DND-41 (cell line): Measurements from ENCODE around the gene PPP2R5E.

Experiments
- ATAC-seq: fragments of 200-7000 bp; cut with Tn5 transposase; 3 replicates; pipeline ENCODE4 v1.9.1; 2021; ENCODE audit warnings: low read depth; ENCODE audit not compliant: insufficient read depth
- DNase-seq: peaks from one replicate; pipeline ENCODE4 v3.0.0-alpha.2; 2020
- H2AFZ ChIP-seq: 2 replicates; pipeline ENCODE4 v1.6.0; 2012; ENCODE audit warnings: low read depth, low read length
- H3K27ac ChIP-seq: 2 replicates; pipeline ENCODE4 v1.5.1; 2012; ENCODE audit warnings: low read length, inconsistent platforms
- H3K27me3 ChIP-seq: fragments of 200-600 bp; sonication (generic); 2 replicates; pipeline ENCODE4 v1.6.0; 2012; ENCODE audit warnings: low read length, mild to moderate bottlenecking, inconsistent platforms; ENCODE audit not compliant: insufficient read depth, poor library complexity
- H3K36me3 ChIP-seq: 2 replicates; pipeline ENCODE4 v1.5.1; 2012; ENCODE audit warnings: low read length, inconsistent platforms; ENCODE audit not compliant: insufficient read depth
- H3K4me1 ChIP-seq: 2 replicates; pipeline ENCODE4 v1.5.1; 2012; ENCODE audit warnings: mild to moderate bottlenecking, low read length; ENCODE audit not compliant: insufficient read depth
- H3K4me2 ChIP-seq: 2 replicates; pipeline ENCODE4 v1.6.0; 2012; ENCODE audit warnings: mild to moderate bottlenecking, moderate library complexity, low read length, inconsistent platforms; ENCODE audit not compliant: insufficient read depth
- H3K4me3 ChIP-seq, 2 experiments: fragments of 200-600 bp in 1 of 2; shearing (Covaris generic) in 1 of 2; 2 replicates each; pipeline ENCODE4 v1.5.1; 2012 to 2016; ENCODE audit warnings: inconsistent platforms in 2 of 2, low read length in 2 of 2, mild to moderate bottlenecking in 2 of 2, low read depth in 1 of 2, moderate library complexity in 1 of 2
- H3K79me2 ChIP-seq: 2 replicates; pipeline ENCODE4 v1.6.0; 2012; ENCODE audit warnings: low read length, inconsistent platforms; ENCODE audit not compliant: insufficient read depth
- H3K9ac ChIP-seq: 2 replicates; pipeline ENCODE4 v1.6.0; 2012; ENCODE audit warnings: low read depth, mild to moderate bottlenecking, inconsistent platforms, low read length, moderate library complexity
- H3K9me3 ChIP-seq: 2 replicates; pipeline ENCODE4 v1.5.1; 2012; ENCODE audit warnings: low read length, moderate library complexity, mild to moderate bottlenecking, inconsistent platforms; ENCODE audit not compliant: insufficient read depth, severe bottlenecking
- H4K20me1 ChIP-seq: 2 replicates; pipeline ENCODE4 v1.6.0; 2012; ENCODE audit warnings: low read length; ENCODE audit not compliant: insufficient read depth
- CTCF ChIP-seq: IDR thresholded peaks from 2 replicates; pipeline ENCODE4 v1.5.1; 2012; ENCODE audit warnings: borderline replicate concordance, low read length, moderate library complexity, mild to moderate bottlenecking; ENCODE audit not compliant: poor library complexity, severe bottlenecking; ENCODE audit errors: extremely low read depth
- EZH2 ChIP-seq: IDR thresholded peaks from 3 replicates; pipeline ENCODE4 v1.6.1; 2012; ENCODE audit warnings: borderline replicate concordance, low read depth, mild to moderate bottlenecking, moderate library complexity, low read length, inconsistent platforms; ENCODE audit not compliant: severe bottlenecking

PPP2R5E gene

GRCh38 chr14:63421226-63421625 is 122.0 kb downstream of the PPP2R5E start:
- H3K4me1 ChIP-seq, result no peaks in the 10 kb centered on the region
- no peak for DNase-seq
- H4K20me1 ChIP-seq, result no peaks in the 10 kb centered on the region
- peaks cover 27% of the 10 kb centered on the region for H3K36me3 ChIP-seq
- H3K79me2 ChIP-seq, result peaks cover 22% of the 10 kb centered on the region
- no peak for ATAC-seq
- no peak overlapping the region for H3K9ac ChIP-seq
- H3K4me2 ChIP-seq, result no peak overlapping the region
- no peaks in the 10 kb centered on the region for H3K9me3 ChIP-seq
- TF ChIP-seq EZH2, result no peak
- TF ChIP-seq CTCF, result no peak
- no peak overlapping the region for H2AFZ ChIP-seq
- H3K27me3 ChIP-seq, result no peaks in the 10 kb centered on the region
- no peak overlapping the region for H3K27ac ChIP-seq
- H3K4me3 ChIP-seq, result no peak overlapping the region

- DNase-seq, result no peak
- H3K36me3 ChIP-seq, result peaks cover 43% of the 10 kb centered on the region
These were observed 125.2 kb downstream of the PPP2R5E start for GRCh38 chr14:63418020-63418419.

GRCh38 chr14:63413009-63413408 is 130.2 kb downstream of the PPP2R5E start:
- TF ChIP-seq CTCF (no peak), EZH2 (no peak)
- H3K27me3 ChIP-seq, result no peaks in the 10 kb centered on the region
- no peak overlapping the region for H3K9ac ChIP-seq
- H2AFZ ChIP-seq, result no peak overlapping the region
- 0 out of 2 replicates have a peak, but pooled peaks cover 11% of the 10 kb centered on the region for H4K20me1 ChIP-seq
- no peaks in the 10 kb centered on the region for H3K4me1 ChIP-seq
- H3K9me3 ChIP-seq, result no peaks in the 10 kb centered on the region
- H3K4me3 ChIP-seq, result no peak overlapping the region
- DNase-seq (no peak), ATAC-seq (no peak)
- H3K27ac ChIP-seq, result no peak overlapping the region
- no peak overlapping the region for H3K4me2 ChIP-seq
- no peaks in the 10 kb centered on the region for H3K79me2 ChIP-seq
- peaks cover 39% of the 10 kb centered on the region for H3K36me3 ChIP-seq

More at GRCh38 chr14:63418020-63418419, 125.2 kb downstream of the PPP2R5E start:
- Histone ChIP-seq H2AFZ (no peak overlapping the region), H3K79me2 (no peaks in the 10 kb centered on the region; the same call in 1 of the 2 replicates), H3K4me3 (no peak overlapping the region), H3K4me1 (no peaks in the 10 kb centered on the region), H3K27ac (no peak overlapping the region), H3K4me2 (no peak overlapping the region), H3K9me3 (no peaks in the 10 kb centered on the region), H4K20me1 (0 out of 2 replicates have a peak, but pooled peaks cover 5% of the 10 kb centered on the region), H3K27me3 (no peaks in the 10 kb centered on the region), H3K9ac (no peak overlapping the region)
- no peak for ATAC-seq
- TF ChIP-seq CTCF, result no peak
- TF ChIP-seq EZH2, result no peak

GRCh38 chr14:63406333-63406732 is 136.8 kb downstream of the PPP2R5E start:
- TF ChIP-seq CTCF (no peak), EZH2 (no peak)
- Histone ChIP-seq H4K20me1 (no peaks in the 10 kb centered on the region), H3K9me3 (no peaks in the 10 kb centered on the region), H3K4me2 (no peak overlapping the region), H3K27ac (no peak overlapping the region), H3K9ac (no peak overlapping the region), H3K4me1 (no peaks in the 10 kb centered on the region), H3K79me2 (peaks cover 4% of the 10 kb centered on the region; the same call in 1 of the 2 replicates), H3K4me3 (no peak overlapping the region), H2AFZ (no peak overlapping the region), H3K27me3 (no peaks in the 10 kb centered on the region), H3K36me3 (peaks cover 11% of the 10 kb centered on the region; the same call in 1 of the 2 replicates)
- DNase-seq (no peak), ATAC-seq (no peak)
